Activated CD4-positive, alpha-beta T cell treated with anti-CD3 and anti-CD28 coated beads, Interleukin-2, amount 10 ng/mL, durations not matched to agents 7 days and 5 days (primary cell): ENCODE measurements around the gene TMEM11. TPM values are rescaled to one million over a fixed set of nuclear protein-coding genes. Genes with fewer than 3 reads are reported as not detected.

Experiments
- CTCF ChIA-PET: fragments of 350-600 bp; sonication (Branson Sonifier 250); formaldehyde crosslinking; loops from one replicate; lab custom pipeline; 2021; ENCODE audit warnings: antibody characterized with exemption; lab: Charles Lee
- POLR2A ChIA-PET: fragments of 350-600 bp; sonication (Branson Sonifier 250); formaldehyde crosslinking; loops from one replicate; lab custom pipeline; 2021; ENCODE audit warnings: antibody characterized with exemption; lab: Charles Lee
- DNase-seq: peaks from one replicate; pipeline ENCODE4 v3.0.0-alpha.2; 2020
- H3K27ac Mint-ChIP-seq: one replicate; pipeline ENCODE4 v1.8.0; 2021; ENCODE audit warnings: mild to moderate bottlenecking, moderate library complexity, mixed read lengths
- H3K27me3 Mint-ChIP-seq: one replicate; pipeline ENCODE4 v1.8.0; 2021; ENCODE audit warnings: mixed read lengths
- H3K36me3 Mint-ChIP-seq: one replicate; pipeline ENCODE4 v1.8.0; 2021; ENCODE audit warnings: low read depth, mixed read lengths
- H3K4me1 Mint-ChIP-seq: one replicate; pipeline ENCODE4 v1.8.0; 2021; ENCODE audit warnings: mixed read lengths
- H3K4me3 Mint-ChIP-seq: one replicate; pipeline ENCODE4 v1.8.0; 2021; ENCODE audit warnings: mild to moderate bottlenecking, moderate library complexity, mixed read lengths
- H3K9me3 Mint-ChIP-seq: one replicate; pipeline ENCODE4 v1.8.0; 2021; ENCODE audit warnings: mixed read lengths
- total RNA-seq, 2 experiments: library from RNA; stranded (reverse); gene quantifications; one replicate each; pipeline ENCODE4 v1.2.3, GENCODE V29; 2021

Gene TMEM11
- total RNA-seq, 2 experiments from 2014 or later: 24.7 to 28.1 TPM

DNA sequence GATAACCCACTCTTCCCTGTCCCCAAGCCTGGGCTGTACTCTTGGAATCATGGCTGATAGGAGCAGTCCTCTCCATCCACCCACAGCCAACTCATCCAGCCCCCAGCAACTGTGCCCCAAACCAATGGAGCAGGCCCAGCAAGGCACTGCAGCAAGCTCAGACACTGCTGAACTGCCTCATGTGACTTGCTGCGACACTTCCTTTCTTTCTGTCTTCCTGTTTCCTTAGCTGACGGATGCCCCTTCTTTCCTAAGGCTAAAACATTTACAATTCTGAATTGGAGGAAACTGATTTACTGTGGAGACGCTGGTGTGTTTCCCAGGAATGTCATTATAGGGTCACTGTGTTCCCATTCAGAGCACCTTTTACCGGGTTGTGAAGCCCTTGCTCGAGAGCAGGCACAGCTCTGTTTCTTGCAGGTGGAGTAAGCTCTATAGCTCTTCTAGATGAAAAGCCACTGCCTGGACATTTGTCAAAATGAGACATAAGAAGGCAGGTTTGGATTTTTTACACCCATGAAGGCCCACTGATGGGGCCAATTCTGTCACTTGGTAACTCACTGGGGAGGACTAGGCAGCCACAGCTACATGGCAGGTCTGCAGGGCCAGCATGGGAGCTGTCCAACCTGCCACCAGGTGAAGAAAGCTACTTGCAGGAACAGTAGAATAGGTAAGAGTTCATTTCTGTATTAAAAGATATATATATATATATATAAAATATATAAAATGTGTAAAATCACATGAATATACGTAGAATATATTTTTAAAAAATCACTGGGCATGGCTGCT, 27.4 kb downstream of the TMEM11 start:
- no peak for DNase-seq
- Mint-ChIP-seq H3K4me1 (no peaks in the 10 kb centered on the region), H3K9me3 (no peaks in the 10 kb centered on the region), H3K27ac (no peak overlapping the region), H3K4me3 (no peak overlapping the region), H3K36me3 (peaks cover 14% of the 10 kb centered on the region), H3K27me3 (no peaks in the 10 kb centered on the region)
- CTCF ChIA-PET: interaction anchor here (0.6 to 0.9 kb wide), 2 partner anchors 29 to 191 kb away, joined by 3 to 4 read pairs; no protein-coding TSS in a partner anchor
- POLR2A ChIA-PET: no interaction called here

DNA sequence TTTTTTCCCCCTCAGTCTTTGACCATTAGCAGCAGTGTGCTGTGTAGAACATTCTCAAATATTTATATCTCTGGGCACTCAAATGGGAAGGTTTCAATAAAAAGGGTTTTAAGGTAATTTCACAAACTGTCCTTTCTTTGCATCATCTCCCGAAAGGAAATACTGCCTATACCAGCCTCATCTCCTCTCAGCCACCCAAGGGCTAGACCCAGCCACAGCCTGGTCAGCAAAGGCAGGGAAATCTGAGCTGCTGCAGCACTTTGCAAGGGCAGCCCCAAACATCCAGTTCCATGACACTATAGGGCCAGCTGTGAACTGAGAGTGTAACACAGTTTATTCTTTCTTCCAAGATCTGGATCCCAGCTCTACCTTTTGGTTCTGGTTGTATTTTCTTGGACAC, 28.9 kb downstream of the TMEM11 start:
- no peak for DNase-seq
- Mint-ChIP-seq H3K9me3 (no peaks in the 10 kb centered on the region), H3K4me1 (no peaks in the 10 kb centered on the region), H3K27ac (no peak overlapping the region), H3K36me3 (peaks cover 9% of the 10 kb centered on the region), H3K4me3 (no peak overlapping the region), H3K27me3 (no peaks in the 10 kb centered on the region)
- POLR2A ChIA-PET: no interaction called here
- CTCF ChIA-PET: no interaction called here

DNA sequence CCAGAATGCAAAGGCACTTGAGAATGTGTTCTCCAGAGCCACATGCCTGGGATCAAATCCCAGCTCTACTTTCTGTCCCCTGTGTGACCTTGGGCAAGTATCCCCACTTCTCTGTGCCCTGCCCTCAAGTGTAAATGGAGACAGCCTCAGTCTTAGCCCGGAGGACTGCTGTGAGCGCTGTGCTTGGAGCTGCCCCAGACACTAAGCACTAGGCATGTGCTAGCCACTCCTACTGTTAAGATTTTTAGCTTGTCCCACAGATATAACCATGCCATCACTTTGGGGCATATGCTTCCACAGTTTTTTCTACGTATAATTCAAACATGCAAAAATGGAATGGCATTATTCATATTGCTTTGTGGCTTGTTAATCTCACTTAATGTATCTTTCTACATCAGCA, 29.4 kb downstream of the TMEM11 start:
- H3K27ac Mint-ChIP-seq: no peak overlapping the region
- no peaks in the 10 kb centered on the region for H3K9me3 Mint-ChIP-seq
- no peak overlapping the region for H3K4me3 Mint-ChIP-seq
- no peak for DNase-seq
- no peaks in the 10 kb centered on the region for H3K27me3 Mint-ChIP-seq
- CTCF ChIA-PET: no interaction called here
- H3K4me1 Mint-ChIP-seq: no peaks in the 10 kb centered on the region
- POLR2A ChIA-PET: no interaction called here
- H3K36me3 Mint-ChIP-seq: peaks cover 9% of the 10 kb centered on the region

- Mint-ChIP-seq H3K36me3 (peaks cover 12% of the 10 kb centered on the region), H3K9me3 (no peaks in the 10 kb centered on the region), H3K27me3 (no peaks in the 10 kb centered on the region), H3K27ac (no peak overlapping the region), H3K4me1 (no peaks in the 10 kb centered on the region), H3K4me3 (no peak overlapping the region)
- DNase-seq: no peak
- ChIA-PET POLR2A (no interaction called here), CTCF (interaction anchor here (0.7 kb wide), 1 partner anchor 340 kb away, joined by 3 read pairs; no protein-coding TSS in a partner anchor)
These were observed 30.5 kb downstream of the TMEM11 start for GRCh38 chr17:21183468-21183867.

GRCh38 chr17:21177854-21178600, 35.9 kb downstream of the TMEM11 start:
- Mint-ChIP-seq H3K9me3 (no peaks in the 10 kb centered on the region), H3K27me3 (no peaks in the 10 kb centered on the region)

GRCh38 chr17:21177401-21177800, 36.6 kb downstream of the TMEM11 start:
- DNase-seq: no peak
- Mint-ChIP-seq H3K9me3 (no peaks in the 10 kb centered on the region), H3K36me3 (peaks cover 11% of the 10 kb centered on the region), H3K4me3 (no peak overlapping the region), H3K27ac (no peak overlapping the region), H3K4me1 (no peaks in the 10 kb centered on the region), H3K27me3 (no peaks in the 10 kb centered on the region)
- ChIA-PET POLR2A (no interaction called here), CTCF (interaction anchor here (1.7 kb wide), 1 partner anchor 12 kb away, joined by 5 read pairs; no protein-coding TSS in a partner anchor)

More at GRCh38 chr17:21177854-21178600, 35.9 kb downstream of the TMEM11 start:
- H3K4me3 Mint-ChIP-seq: no peak overlapping the region
- ChIA-PET POLR2A (no interaction called here), CTCF (interaction anchor here (1.7 kb wide), 1 partner anchor 12 kb away, joined by 5 read pairs; no protein-coding TSS in a partner anchor)
- no peak overlapping the region for H3K27ac Mint-ChIP-seq
- peaks cover 9% of the 10 kb centered on the region for H3K36me3 Mint-ChIP-seq
- no peak for DNase-seq
- H3K4me1 Mint-ChIP-seq: no peaks in the 10 kb centered on the region

- H3K27me3 Mint-ChIP-seq: no peaks in the 10 kb centered on the region
- ChIA-PET POLR2A (no interaction called here), CTCF (interaction anchor here (1.1 kb wide), 1 partner anchor 14 kb away, joined by 5 read pairs; no protein-coding TSS in a partner anchor)
- no peak overlapping the region for H3K27ac Mint-ChIP-seq
- no peak for DNase-seq
- H3K9me3 Mint-ChIP-seq: no peaks in the 10 kb centered on the region
- H3K36me3 Mint-ChIP-seq: peaks cover 14% of the 10 kb centered on the region
- no peaks in the 10 kb centered on the region for H3K4me1 Mint-ChIP-seq
- no peak overlapping the region for H3K4me3 Mint-ChIP-seq
These were observed 37.1 kb downstream of the TMEM11 start for GRCh38 chr17:21176773-21177395.

- POLR2A ChIA-PET: no interaction called here
- CTCF ChIA-PET: no interaction called here
- H3K36me3 Mint-ChIP-seq: peaks cover 15% of the 10 kb centered on the region
- peaks cover 10% of the 10 kb centered on the region for H3K4me1 Mint-ChIP-seq
- H3K27ac Mint-ChIP-seq: no peak overlapping the region
- DNase-seq: no peak
- H3K9me3 Mint-ChIP-seq: no peaks in the 10 kb centered on the region
- no peaks in the 10 kb centered on the region for H3K27me3 Mint-ChIP-seq
- no peak overlapping the region for H3K4me3 Mint-ChIP-seq
These were observed 39.2 kb downstream of the TMEM11 start for GRCh38 chr17:21174713-21175112.

GRCh38 chr17:21174186-21174585, 39.8 kb downstream of the TMEM11 start:
- ChIA-PET POLR2A (no interaction called here), CTCF (no interaction called here)
- Mint-ChIP-seq H3K4me3 (no peak overlapping the region), H3K27ac (no peak overlapping the region), H3K36me3 (peaks cover 15% of the 10 kb centered on the region), H3K4me1 (peaks cover 10% of the 10 kb centered on the region), H3K9me3 (no peaks in the 10 kb centered on the region), H3K27me3 (no peaks in the 10 kb centered on the region)
- no peak for DNase-seq

- ChIA-PET POLR2A (no interaction called here), CTCF (interaction anchor here (0.6 kb wide), 1 partner anchor 34 kb away, joined by 3 read pairs; no protein-coding TSS in a partner anchor)
- H3K4me1 Mint-ChIP-seq: peaks cover 10% of the 10 kb centered on the region
- no peak overlapping the region for H3K27ac Mint-ChIP-seq
- no peaks in the 10 kb centered on the region for H3K9me3 Mint-ChIP-seq
- H3K4me3 Mint-ChIP-seq: no peak overlapping the region
- H3K27me3 Mint-ChIP-seq: no peaks in the 10 kb centered on the region
- H3K36me3 Mint-ChIP-seq: peaks cover 12% of the 10 kb centered on the region
- DNase-seq: no peak
These were observed 40.4 kb downstream of the TMEM11 start for GRCh38 chr17:21173543-21173942.

DNA sequence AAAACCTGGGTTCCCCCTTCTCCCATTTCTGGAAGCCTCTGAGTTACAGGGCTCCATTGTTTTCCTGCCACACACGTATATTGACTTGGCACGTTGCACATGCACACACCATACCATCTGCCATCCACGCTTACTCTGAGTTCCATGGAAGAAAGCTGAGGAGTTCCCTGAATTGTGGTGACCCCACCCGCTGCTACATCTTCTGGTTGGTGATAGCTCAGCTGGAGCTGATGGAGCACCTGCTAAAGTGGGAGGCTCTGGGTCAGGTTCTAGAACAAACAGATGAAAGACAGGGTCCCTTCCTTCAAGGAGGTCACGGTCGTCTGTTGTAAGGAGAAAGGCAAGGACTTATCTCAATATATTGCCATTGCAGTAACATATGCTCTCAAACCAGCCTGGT, 41.1 kb downstream of the TMEM11 start:
- H3K4me3 Mint-ChIP-seq: no peak overlapping the region
- peaks cover 12% of the 10 kb centered on the region for H3K36me3 Mint-ChIP-seq
- POLR2A ChIA-PET: no interaction called here
- DNase-seq: no peak
- H3K27ac Mint-ChIP-seq: no peak overlapping the region
- CTCF ChIA-PET: no interaction called here
- H3K9me3 Mint-ChIP-seq: no peaks in the 10 kb centered on the region
- peaks cover 10% of the 10 kb centered on the region for H3K4me1 Mint-ChIP-seq
- H3K27me3 Mint-ChIP-seq: no peaks in the 10 kb centered on the region

- peaks cover 12% of the 10 kb centered on the region for H3K36me3 Mint-ChIP-seq
- DNase-seq: no peak
- H3K4me3 Mint-ChIP-seq: no peak overlapping the region
- no peaks in the 10 kb centered on the region for H3K9me3 Mint-ChIP-seq
- H3K27me3 Mint-ChIP-seq: no peaks in the 10 kb centered on the region
- H3K27ac Mint-ChIP-seq: no peak overlapping the region
- POLR2A ChIA-PET: no interaction called here
- CTCF ChIA-PET: no interaction called here
- H3K4me1 Mint-ChIP-seq: peaks cover 10% of the 10 kb centered on the region
These were observed 41.9 kb downstream of the TMEM11 start for GRCh38 chr17:21171970-21172510.
